Neural progenitor cell (in vitro differentiated cells): ENCODE measurements around the gene PDE7B. TPM values are rescaled to one million over a fixed set of nuclear protein-coding genes. Genes with fewer than 3 reads are reported as not detected.

Source experiments
- DNase-seq: peaks from one replicate; pipeline ENCODE4 v3.0.0-alpha.2; 2016; ENCODE audit warnings: low spot score
- H2AFZ ChIP-seq: fragments of 200-600 bp; sonication (generic); replicated peaks from 2 replicates; pipeline ENCODE4 v1.6.1; 2016; ENCODE audit warnings: antibody characterized with exemption
- H3F3A ChIP-seq: fragments of 200-600 bp; sonication (generic); 2 replicates; pipeline ENCODE4 v1.6.1; 2016; ENCODE audit warnings: antibody characterized with exemption, low read depth
- H3K27ac ChIP-seq: fragments of 200-600 bp; sonication (generic); 2 replicates; pipeline ENCODE4 v1.5.1; 2016; ENCODE audit warnings: mild to moderate bottlenecking
- H3K27me3 ChIP-seq: fragments of 200-600 bp; sonication (generic); 2 replicates; pipeline ENCODE4 v1.6.1; 2016; ENCODE audit warnings: mild to moderate bottlenecking, moderate library complexity
- H3K36me3 ChIP-seq: fragments of 200-600 bp; sonication (generic); 2 replicates; pipeline ENCODE4 v1.5.1; 2016
- H3K4me1 ChIP-seq: fragments of 200-600 bp; sonication (generic); 2 replicates; pipeline ENCODE4 v1.6.1; 2016; ENCODE audit warnings: mixed run types
- H3K4me2 ChIP-seq: fragments of 200-600 bp; sonication (generic); 2 replicates; pipeline ENCODE4 v1.6.1; 2016
- H3K4me3 ChIP-seq: fragments of 200-600 bp; sonication (generic); 2 replicates; pipeline ENCODE4 v1.5.1; 2016
- H3K79me2 ChIP-seq: fragments of 200-600 bp; sonication (generic); 2 replicates; pipeline ENCODE4 v1.6.1; 2016; ENCODE audit warnings: low read depth
- H3K9ac ChIP-seq: fragments of 200-600 bp; sonication (generic); 2 replicates; pipeline ENCODE4 v1.6.1; 2016
- H3K9me3 ChIP-seq: fragments of 200-600 bp; sonication (generic); 2 replicates; pipeline ENCODE4 v1.5.1; 2016; ENCODE audit warnings: low read depth
- H4K20me1 ChIP-seq: fragments of 200-600 bp; sonication (generic); 2 replicates; pipeline ENCODE4 v1.6.1; 2016; ENCODE audit warnings: low read depth
- H3K27ac Mint-ChIP-seq: 3 replicates; pipeline ENCODE4 v1.8.0; 2021; ENCODE audit warnings: mixed read lengths
- H3K27me3 Mint-ChIP-seq: 2 replicates; pipeline ENCODE4 v1.8.0; 2022; ENCODE audit warnings: low read depth, mild to moderate bottlenecking, inconsistent platforms, moderate library complexity, mixed read lengths; ENCODE audit not compliant: insufficient read depth
- H3K36me3 Mint-ChIP-seq: 3 replicates; pipeline ENCODE4 v1.8.0; 2021; ENCODE audit warnings: mixed read lengths
- H3K4me1 Mint-ChIP-seq: 3 replicates; pipeline ENCODE4 v1.8.0; 2021; ENCODE audit warnings: mixed read lengths
- H3K4me3 Mint-ChIP-seq: 3 replicates; pipeline ENCODE4 v1.8.0; 2021; ENCODE audit warnings: mild to moderate bottlenecking, moderate library complexity, mixed read lengths
- H3K9me3 Mint-ChIP-seq: 3 replicates; pipeline ENCODE4 v1.8.0; 2020; ENCODE audit warnings: mixed read lengths
- CTCF ChIP-seq: fragments of 200-600 bp; sonication (generic); IDR thresholded peaks from 2 replicates; pipeline ENCODE4 v1.5.1; 2017; ENCODE audit warnings: antibody characterized with exemption, mild to moderate bottlenecking
- EZH2 ChIP-seq: fragments of 200-600 bp; sonication (generic); IDR thresholded peaks from 2 replicates; pipeline ENCODE4 v1.6.1; 2017; ENCODE audit warnings: antibody characterized with exemption, mild to moderate bottlenecking, moderate library complexity
- EZH2phosphoT487 ChIP-seq: fragments of 200-600 bp; sonication (generic); IDR thresholded peaks from 2 replicates; pipeline ENCODE4 v1.6.1; 2017; ENCODE audit warnings: antibody characterized with exemption
- total RNA-seq: library from RNA; depleted of rRNA; stranded (reverse); fragments of >200 nt; gene quantifications from 2 replicates; pipeline ENCODE4 v1.2.3, GENCODE V29; 2015; ENCODE audit warnings: low replicate concordance

The PDE7B gene
- total RNA-seq, 1 donor from 2014 or later: 0.04 TPM

DNA sequence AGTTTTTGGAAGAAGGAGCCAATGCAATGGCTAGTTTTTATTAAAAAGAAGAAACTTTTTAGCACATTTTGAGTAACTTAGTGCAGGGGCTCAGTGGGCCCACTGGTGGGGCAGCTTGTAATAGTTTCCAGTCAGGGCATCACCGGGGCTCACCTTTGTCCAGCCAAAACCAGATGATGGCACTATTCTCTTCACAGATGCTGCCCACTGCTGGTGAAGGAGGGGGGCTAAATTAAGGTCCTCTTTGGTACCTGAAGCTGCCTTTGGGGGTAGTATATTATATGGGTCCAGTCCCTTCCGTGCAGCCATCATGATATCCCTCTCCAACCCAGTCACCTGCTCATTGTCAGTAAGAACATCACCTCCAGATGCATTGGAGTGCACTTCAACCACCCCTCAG lies 182.9 kb downstream of the PDE7B start:
- Mint-ChIP-seq H3K4me1 (peaks cover 14% of the 10 kb centered on the region), H3K36me3 (no peaks in the 10 kb centered on the region), H3K4me3 (no peak overlapping the region), H3K9me3 (no peaks in the 10 kb centered on the region), H3K27ac (no peak overlapping the region), H3K27me3 (no peaks in the 10 kb centered on the region)
- TF ChIP-seq CTCF: peak; percentile 11
- no peak for TF ChIP-seq EZH2phosphoT487
- no peak for TF ChIP-seq EZH2
- H3K4me1 ChIP-seq: peaks cover 12% of the 10 kb centered on the region
- no peaks in the 10 kb centered on the region for H4K20me1 ChIP-seq
- no peak for DNase-seq
- H2AFZ ChIP-seq: no peak overlapping the region
- no peaks in the 10 kb centered on the region for H3K27me3 ChIP-seq
- no peaks in the 10 kb centered on the region for H3F3A ChIP-seq
- no peak overlapping the region for H3K4me3 ChIP-seq
- H3K9ac ChIP-seq: no peak overlapping the region
- H3K36me3 ChIP-seq: no peaks in the 10 kb centered on the region
- H3K9me3 ChIP-seq: no peaks in the 10 kb centered on the region
- H3K4me2 ChIP-seq: no peak overlapping the region
- H3K27ac ChIP-seq: no peak overlapping the region
- H3K79me2 ChIP-seq: no peaks in the 10 kb centered on the region

GRCh38 chr6:136035378-136036070 lies 184.0 kb downstream of the PDE7B start:
- Mint-ChIP-seq H3K27ac (no peak overlapping the region), H3K4me1 (peaks cover 14% of the 10 kb centered on the region), H3K36me3 (no peaks in the 10 kb centered on the region), H3K4me3 (no peak overlapping the region), H3K9me3 (no peaks in the 10 kb centered on the region), H3K27me3 (peaks cover 2% of the 10 kb centered on the region)
- Histone ChIP-seq H3F3A (no peaks in the 10 kb centered on the region), H3K9me3 (no peaks in the 10 kb centered on the region), H3K4me1 (peaks cover 12% of the 10 kb centered on the region), H3K27me3 (no peaks in the 10 kb centered on the region), H3K9ac (no peak overlapping the region), H3K4me2 (no peak overlapping the region), H3K79me2 (no peaks in the 10 kb centered on the region), H4K20me1 (no peaks in the 10 kb centered on the region), H2AFZ (no peak overlapping the region), H3K36me3 (no peaks in the 10 kb centered on the region), H3K4me3 (no peak overlapping the region), H3K27ac (no peak overlapping the region)
- no peak for DNase-seq
- TF ChIP-seq CTCF (no peak), EZH2 (no peak), EZH2phosphoT487 (no peak)

DNA sequence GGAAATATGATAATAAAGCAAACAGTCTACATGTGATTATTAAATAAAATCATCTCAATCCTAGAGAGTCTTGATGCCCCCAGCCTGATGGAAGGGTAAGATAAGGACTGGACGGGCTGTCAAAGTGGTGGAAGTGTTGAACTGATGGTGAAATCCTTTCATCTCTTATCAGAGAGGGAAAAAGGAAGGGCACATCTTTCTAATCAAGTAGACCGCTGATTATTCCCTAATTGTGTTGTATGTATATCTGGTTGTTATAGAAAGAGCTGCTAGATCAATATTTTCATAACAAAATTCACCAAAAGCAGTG lies 184.5 kb downstream of the PDE7B start:
- Mint-ChIP-seq H3K36me3 (no peaks in the 10 kb centered on the region), H3K4me1 (peaks cover 14% of the 10 kb centered on the region), H3K27me3 (peaks cover 2% of the 10 kb centered on the region), H3K27ac (no peak overlapping the region), H3K4me3 (no peak overlapping the region), H3K9me3 (no peaks in the 10 kb centered on the region)
- DNase-seq: no peak
- H3K27me3 ChIP-seq: no peaks in the 10 kb centered on the region
- peaks cover 12% of the 10 kb centered on the region for H3K4me1 ChIP-seq
- H3K27ac ChIP-seq: no peak overlapping the region
- H3K79me2 ChIP-seq: no peaks in the 10 kb centered on the region
- TF ChIP-seq EZH2phosphoT487 (no peak), CTCF (no peak), EZH2 (no peak)
- no peaks in the 10 kb centered on the region for H3K36me3 ChIP-seq
- H2AFZ ChIP-seq: no peak overlapping the region
- no peak overlapping the region for H3K4me3 ChIP-seq
- H3F3A ChIP-seq: no peaks in the 10 kb centered on the region
- no peak overlapping the region for H3K9ac ChIP-seq
- no peak overlapping the region for H3K4me2 ChIP-seq
- no peaks in the 10 kb centered on the region for H4K20me1 ChIP-seq
- H3K9me3 ChIP-seq: no peaks in the 10 kb centered on the region
